HEK293T (cell line): Measurements from ENCODE around the gene SULT2B1.

Experiments
- CTCF ChIA-PET: fragments of 350-600 bp; formaldehyde crosslinking; extraction: SDS; loops from one replicate; lab custom pipeline; 2021; ENCODE audit warnings: antibody characterized with exemption, inconsistent platforms; lab: Yijun Ruan, JAX
- POLR2A ChIA-PET: fragments of 350-600 bp; formaldehyde crosslinking; extraction: SDS; loops from one replicate; lab custom pipeline; 2020; ENCODE audit warnings: antibody characterized with exemption, inconsistent platforms; lab: Yijun Ruan, JAX
- DNase-seq: peaks from one replicate; pipeline ENCODE4 v3.0.0; 2012; ENCODE audit warnings: mixed read lengths; ENCODE audit errors: extremely low spot score
- ARNT ChIP-seq: fragments of 450-650 bp; IDR thresholded peaks from 2 replicates; pipeline ENCODE4 v1.6.1; 2017; ENCODE audit warnings: mild to moderate bottlenecking
- BHLHE40 ChIP-seq: fragments of 450-650 bp; IDR thresholded peaks from 2 replicates; pipeline ENCODE4 v1.6.1; 2016; ENCODE audit warnings: mild to moderate bottlenecking, moderate library complexity, borderline replicate concordance
- CTBP1 ChIP-seq: fragments of 450-650 bp; IDR thresholded peaks from 2 replicates; pipeline ENCODE4 v1.6.1; 2016; ENCODE audit warnings: borderline replicate concordance
- ELF4 ChIP-seq: fragments of 450-650 bp; IDR thresholded peaks from 2 replicates; pipeline ENCODE4 v1.6.1; 2017; ENCODE audit warnings: antibody characterized with exemption
- FOXA1 ChIP-seq: fragments of 450-650 bp; IDR thresholded peaks from 2 replicates; pipeline ENCODE4 v1.6.1; 2016; ENCODE audit warnings: mild to moderate bottlenecking
- FOXK2 ChIP-seq: fragments of 450-650 bp; IDR thresholded peaks from 2 replicates; pipeline ENCODE4 v1.6.1; 2016; ENCODE audit warnings: mild to moderate bottlenecking
- FOXM1 ChIP-seq: fragments of 450-650 bp; IDR thresholded peaks from 2 replicates; pipeline ENCODE4 v1.6.1; 2017; ENCODE audit warnings: mild to moderate bottlenecking, borderline replicate concordance
- HDGF ChIP-seq: fragments of 450-650 bp; IDR thresholded peaks from 2 replicates; pipeline ENCODE4 v1.6.1; 2017; ENCODE audit warnings: antibody characterized with exemption, borderline replicate concordance
- L3MBTL2 ChIP-seq: fragments of 450-650 bp; conservative IDR thresholded peaks from 2 replicates; pipeline ENCODE4 v1.6.1; 2016; ENCODE audit warnings: mild to moderate bottlenecking
- LEF1 ChIP-seq: fragments of 450-650 bp; IDR thresholded peaks from 2 replicates; pipeline ENCODE4 v1.6.1; 2017; ENCODE audit warnings: mild to moderate bottlenecking, borderline replicate concordance
- NFRKB ChIP-seq: fragments of 450-650 bp; IDR thresholded peaks from 2 replicates; pipeline ENCODE4 v1.6.1; 2016; ENCODE audit warnings: mild to moderate bottlenecking, moderate library complexity
- PKNOX1 ChIP-seq: fragments of 450-650 bp; IDR thresholded peaks from 2 replicates; pipeline ENCODE4 v1.6.1; 2016
- SP1 ChIP-seq: fragments of 450-650 bp; IDR thresholded peaks from 2 replicates; pipeline ENCODE4 v1.6.1; 2017
- SUZ12 ChIP-seq: fragments of 450-650 bp; IDR thresholded peaks from 2 replicates; pipeline ENCODE4 v1.6.1; 2016; ENCODE audit warnings: mild to moderate bottlenecking
- TARDBP ChIP-seq: fragments of 450-650 bp; IDR thresholded peaks from 2 replicates; pipeline ENCODE4 v1.6.1; 2016
- ZNF384 ChIP-seq: fragments of 450-650 bp; IDR thresholded peaks from 2 replicates; pipeline ENCODE4 v1.6.1; 2016

SULT2B1 gene

GRCh38 chr19:48561412-48561811, 9.4 kb downstream of the SULT2B1 start:
- no peak for TF ChIP-seq PKNOX1
- TF ChIP-seq TARDBP = no peak
- no peak for TF ChIP-seq ZNF384
- TF ChIP-seq SUZ12 = no peak
- no peak for TF ChIP-seq HDGF
- no peak for TF ChIP-seq CTBP1
- TF ChIP-seq ARNT = no peak
- TF ChIP-seq LEF1 = no peak
- TF ChIP-seq L3MBTL2 = no peak
- DNase-seq = no peak
- ChIA-PET CTCF (no interaction called here), POLR2A (no interaction called here)

GRCh38 chr19:48565090-48565489, 13.1 kb downstream of the SULT2B1 start:
- POLR2A ChIA-PET = no interaction called here
- TF ChIP-seq HDGF = no peak
- TF ChIP-seq PKNOX1 = no peak
- no peak for TF ChIP-seq FOXM1
- TF ChIP-seq LEF1 = no peak
- TF ChIP-seq ZNF384 = no peak
- TF ChIP-seq SP1 = no peak
- no peak for TF ChIP-seq BHLHE40
- TF ChIP-seq CTBP1 = no peak
- TF ChIP-seq FOXK2 = no peak
- TF ChIP-seq ELF4 = no peak
- no peak for TF ChIP-seq TARDBP
- TF ChIP-seq SUZ12 = no peak
- no peak for TF ChIP-seq ARNT
- TF ChIP-seq FOXA1 = no peak
- no peak for TF ChIP-seq L3MBTL2
- TF ChIP-seq NFRKB = no peak
- DNase-seq = no peak
- CTCF ChIA-PET = no interaction called here

GRCh38 chr19:48568345-48568886, 16.4 kb downstream of the SULT2B1 start:
- DNase-seq = no peak
- POLR2A ChIA-PET = interaction anchor here (1.2 to 1.8 kb wide), 2 partner anchors 55 to 75 kb away, joined by 3 to 5 read pairs; no protein-coding TSS in a partner anchor
- TF ChIP-seq ARNT (no peak), NFRKB (no peak), FOXK2 (no peak), PKNOX1 (no peak), SUZ12 (no peak), SP1 (no peak), L3MBTL2 (no peak), LEF1 (no peak), CTBP1 (no peak), FOXA1 (no peak), ELF4 (no peak), FOXM1 (no peak), TARDBP (no peak)
- CTCF ChIA-PET = interaction anchor here (0.6 kb wide), 1 partner anchor 16 kb away, joined by 3 read pairs; no protein-coding TSS in a partner anchor

- no peak for TF ChIP-seq NFRKB
- TF ChIP-seq ZNF384 = peak; percentile 72
- TF ChIP-seq CTBP1 = no peak
- no peak for TF ChIP-seq HDGF
- TF ChIP-seq FOXK2 = no peak
- no peak for TF ChIP-seq FOXA1
- TF ChIP-seq TARDBP = no peak
- ChIA-PET POLR2A (no interaction called here), CTCF (no interaction called here)
- no peak for DNase-seq
These were observed 17.8 kb downstream of the SULT2B1 start for GRCh38 chr19:48569814-48570213.

GRCh38 chr19:48571378-48572162, 19.6 kb downstream of the SULT2B1 start:
- DNase-seq = no peak
- TF ChIP-seq PKNOX1 (no peak; the same call in 1 of the 2 replicates), L3MBTL2 (no peak), SP1 (no peak), NFRKB (no peak), TARDBP (no peak), FOXK2 (no peak), HDGF (no peak), SUZ12 (no peak), CTBP1 (no peak), ARNT (no peak), ELF4 (no peak), FOXA1 (no peak), BHLHE40 (no peak), FOXM1 (no peak), ZNF384 (no peak)
- POLR2A ChIA-PET = interaction anchor here (1.0 kb wide), 1 partner anchor 46 kb away, joined by 3 read pairs; no protein-coding TSS in a partner anchor
- CTCF ChIA-PET = no interaction called here
